WTC11 (cell line): ENCODE measurements around the gene MORF4L2. TPM values are rescaled to one million over a fixed set of nuclear protein-coding genes. Genes with fewer than 3 reads are reported as not detected.
"Not testable (repeated sequence)": the region's sequence is repeated elsewhere in the genome, so short reads cannot be mapped to it uniquely, and the experiment has no call there.

ENCODE experiments used
- ATAC-seq: fragments of 200-7000 bp; cut with Tn5 transposase; 2 replicates; pipeline ENCODE4 v1.10.0; 2021; ENCODE audit warnings: mild to moderate bottlenecking, moderate library complexity
- CTCF ChIA-PET: fragments of 300-600 bp; sonication (Branson Sonifier 250); formaldehyde crosslinking; loops from one replicate; lab custom pipeline; 2021; ENCODE audit warnings: antibody characterized with exemption; lab: Charles Lee
- POLR2A ChIA-PET: fragments of 350-600 bp; sonication (Branson Sonifier 250); formaldehyde crosslinking; loops from one replicate; lab custom pipeline; 2021; ENCODE audit warnings: antibody characterized with exemption; lab: Charles Lee
- DNase-seq: peaks from one replicate; pipeline ENCODE4 v3.0.0; 2021; ENCODE audit warnings: low spot score
- H3K27ac Mint-ChIP-seq: 2 replicates; pipeline ENCODE4 v1.8.0; 2021; ENCODE audit warnings: mixed read lengths
- H3K27me3 Mint-ChIP-seq: 2 replicates; pipeline ENCODE4 v1.8.0; 2021; ENCODE audit warnings: low read depth, mild to moderate bottlenecking, moderate library complexity, mixed read lengths
- H3K36me3 Mint-ChIP-seq: 2 replicates; pipeline ENCODE4 v1.8.0; 2021; ENCODE audit warnings: mixed read lengths
- H3K4me1 Mint-ChIP-seq: 2 replicates; pipeline ENCODE4 v1.8.0; 2022; ENCODE audit warnings: mixed read lengths
- H3K4me3 Mint-ChIP-seq: 2 replicates; pipeline ENCODE4 v1.8.0; 2021; ENCODE audit warnings: mild to moderate bottlenecking, moderate library complexity, mixed read lengths
- H3K9me3 Mint-ChIP-seq: 2 replicates; pipeline ENCODE4 v1.8.0; 2021; ENCODE audit warnings: mixed read lengths
- CBFB ChIP-seq: sonication (generic); formaldehyde crosslinking; IDR thresholded peaks from 2 replicates; pipeline ENCODE4 v1.8.1; 2022; ENCODE audit warnings: mild to moderate bottlenecking, low read depth, missing genetic modification reagents
- CREM ChIP-seq: sonication (generic); formaldehyde crosslinking; IDR thresholded peaks from 2 replicates; pipeline ENCODE4 v1.8.1; 2022; ENCODE audit warnings: mild to moderate bottlenecking, missing genetic modification reagents, moderate library complexity
- ESRRA ChIP-seq: sonication (generic); formaldehyde crosslinking; IDR thresholded peaks from 2 replicates; pipeline ENCODE4 v1.8.1; 2022; ENCODE audit warnings: mild to moderate bottlenecking, missing genetic modification reagents, borderline replicate concordance
- ETV6 ChIP-seq: sonication (generic); formaldehyde crosslinking; IDR thresholded peaks from 2 replicates; pipeline ENCODE4 v1.8.1; 2022; ENCODE audit warnings: mild to moderate bottlenecking, missing genetic modification reagents
- HMGA2 ChIP-seq: fragments of 250-450 bp; sonication (Bioruptor Pico); IDR thresholded peaks from 2 replicates; pipeline ENCODE4 v1.4.0; 2021; ENCODE audit warnings: mild to moderate bottlenecking, moderate library complexity
- IRF2 ChIP-seq: sonication (generic); formaldehyde crosslinking; IDR thresholded peaks from 2 replicates; pipeline ENCODE4 v1.8.0; 2022; ENCODE audit warnings: low read depth, missing genetic modification reagents, borderline replicate concordance
- JAZF1 ChIP-seq: fragments of 250-450 bp; sonication (Bioruptor Pico); IDR thresholded peaks from 2 replicates; pipeline ENCODE4 v1.9.0; 2021; ENCODE audit warnings: moderate library complexity, mild to moderate bottlenecking, inconsistent platforms
- JUN ChIP-seq: sonication (generic); formaldehyde crosslinking; IDR thresholded peaks from 2 replicates; pipeline ENCODE4 v1.8.0; 2023; ENCODE audit warnings: mild to moderate bottlenecking, missing genetic modification reagents
- MXD4 ChIP-seq: fragments of 250-450 bp; sonication (Bioruptor Pico); IDR thresholded peaks from 2 replicates; pipeline ENCODE4 v1.8.0; 2021; ENCODE audit warnings: mild to moderate bottlenecking, moderate library complexity, borderline replicate concordance
- TEAD1 ChIP-seq: sonication (generic); formaldehyde crosslinking; IDR thresholded peaks from 2 replicates; pipeline ENCODE4 v1.8.0; 2022; ENCODE audit warnings: mild to moderate bottlenecking, missing genetic modification reagents
- ZNF121 ChIP-seq: sonication (generic); formaldehyde crosslinking; IDR thresholded peaks from 2 replicates; pipeline ENCODE4 v1.8.0; 2023; ENCODE audit warnings: missing genetic modification reagents
- ZNF219 ChIP-seq: sonication (generic); formaldehyde crosslinking; IDR thresholded peaks from 2 replicates; pipeline ENCODE4 v1.8.0; 2023; ENCODE audit warnings: missing genetic modification reagents, mild to moderate bottlenecking, borderline replicate concordance
- ZNF263 ChIP-seq: sonication (generic); formaldehyde crosslinking; IDR thresholded peaks from 2 replicates; pipeline ENCODE4 v1.8.1; 2022; ENCODE audit warnings: low read depth, mild to moderate bottlenecking, moderate library complexity, missing genetic modification reagents
- ZNF423 ChIP-seq: fragments of 250-450 bp; sonication (Bioruptor Pico); IDR thresholded peaks from 2 replicates; pipeline ENCODE4 v2.1.2; 2022; ENCODE audit warnings: mild to moderate bottlenecking, moderate library complexity
- total RNA-seq: library from RNA; stranded (reverse); gene quantifications from 3 replicates; pipeline ENCODE4 v1.2.3, GENCODE V29; 2021
- TF ChIP-seq, protein P1 (sequence below): sonication (generic); formaldehyde crosslinking; IDR thresholded peaks from 2 replicates; pipeline ENCODE4 v1.8.1; 2023; ENCODE audit warnings: mild to moderate bottlenecking, missing genetic modification reagents, moderate library complexity
- TF ChIP-seq, protein P2 (sequence below): sonication (generic); formaldehyde crosslinking; IDR thresholded peaks from 2 replicates; pipeline ENCODE4 v1.8.0; 2023; ENCODE audit warnings: missing genetic modification reagents

Gene MORF4L2
- total RNA-seq, 1 experiment from 2014 or later: 355 TPM

DNA sequence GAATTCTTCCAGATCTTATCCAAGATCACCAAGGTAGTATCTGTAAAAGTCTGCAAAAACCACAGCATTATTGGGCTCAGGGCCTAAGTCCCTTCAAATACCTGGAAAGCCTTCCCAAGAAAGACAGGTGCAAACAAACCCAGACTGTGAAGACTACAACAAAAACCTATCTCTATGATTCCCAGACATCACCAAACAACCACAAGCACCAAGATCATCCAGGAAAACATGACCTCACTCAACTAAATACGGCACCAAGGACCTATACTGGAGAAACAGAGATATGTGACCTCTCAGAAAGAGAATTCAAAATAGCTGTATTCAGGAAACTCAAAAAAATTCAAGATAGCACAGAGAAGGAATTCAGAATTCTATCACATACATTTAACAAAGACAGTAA lies 42.4 kb downstream of the MORF4L2 start (continued):
- TF ChIP-seq, protein P1, sequence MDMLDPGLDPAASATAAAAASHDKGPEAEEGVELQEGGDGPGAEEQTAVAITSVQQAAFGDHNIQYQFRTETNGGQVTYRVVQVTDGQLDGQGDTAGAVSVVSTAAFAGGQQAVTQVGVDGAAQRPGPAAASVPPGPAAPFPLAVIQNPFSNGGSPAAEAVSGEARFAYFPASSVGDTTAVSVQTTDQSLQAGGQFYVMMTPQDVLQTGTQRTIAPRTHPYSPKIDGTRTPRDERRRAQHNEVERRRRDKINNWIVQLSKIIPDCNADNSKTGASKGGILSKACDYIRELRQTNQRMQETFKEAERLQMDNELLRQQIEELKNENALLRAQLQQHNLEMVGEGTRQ (CRISPR knock-in tag): no peak

DNA sequence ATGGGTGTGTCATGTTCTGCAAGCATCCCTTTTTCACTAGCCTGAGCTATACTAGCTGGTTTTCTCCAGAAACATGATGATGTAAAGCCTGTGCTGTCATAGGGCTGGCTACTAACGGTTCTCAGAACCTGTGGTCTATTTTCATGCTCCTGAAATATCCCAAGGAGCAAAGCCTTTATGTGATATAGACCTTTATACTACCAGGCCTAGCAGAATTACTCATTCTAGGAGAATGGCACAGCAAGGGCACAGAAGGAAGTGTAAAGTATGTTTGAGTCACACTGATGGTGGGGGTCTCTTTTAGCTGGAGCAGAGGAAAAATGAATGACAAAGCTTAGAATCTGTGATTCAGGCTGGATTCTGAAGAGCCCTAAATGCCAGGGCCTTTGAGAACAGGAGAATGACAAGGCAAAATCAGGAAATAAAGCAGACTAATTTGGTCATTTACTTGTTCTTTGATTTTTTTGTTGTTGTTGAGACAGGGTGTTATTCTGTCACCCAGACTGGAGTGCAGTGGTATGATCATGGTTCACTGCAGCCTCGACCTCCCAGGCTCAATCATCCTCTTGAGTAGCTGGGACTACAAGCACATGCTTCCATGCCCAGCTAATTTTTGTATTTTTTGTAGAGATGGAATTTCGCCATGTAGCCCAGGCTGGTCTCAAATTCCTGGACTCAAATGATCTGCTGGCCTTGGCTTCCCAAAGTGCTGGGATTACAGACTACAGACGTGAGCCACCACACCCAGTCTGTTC lies 45.9 kb downstream of the MORF4L2 start:
- Mint-ChIP-seq H3K9me3 (no peaks in the 10 kb centered on the region), H3K27ac (no peak overlapping the region), H3K4me3 (no peak overlapping the region), H3K4me1 (no peaks in the 10 kb centered on the region), H3K27me3 (peaks cover 9% of the 10 kb centered on the region), H3K36me3 (no peaks in the 10 kb centered on the region)
- CTCF ChIA-PET: interaction anchor here (1.3 kb wide), 1 partner anchor 11 kb away, joined by 4 read pairs; no protein-coding TSS in a partner anchor
- no peak for TF ChIP-seq MXD4 (CRISPR knock-in tag)
- TF ChIP-seq, protein P2, sequence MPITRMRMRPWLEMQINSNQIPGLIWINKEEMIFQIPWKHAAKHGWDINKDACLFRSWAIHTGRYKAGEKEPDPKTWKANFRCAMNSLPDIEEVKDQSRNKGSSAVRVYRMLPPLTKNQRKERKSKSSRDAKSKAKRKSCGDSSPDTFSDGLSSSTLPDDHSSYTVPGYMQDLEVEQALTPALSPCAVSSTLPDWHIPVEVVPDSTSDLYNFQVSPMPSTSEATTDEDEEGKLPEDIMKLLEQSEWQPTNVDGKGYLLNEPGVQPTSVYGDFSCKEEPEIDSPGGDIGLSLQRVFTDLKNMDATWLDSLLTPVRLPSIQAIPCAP (CRISPR knock-in tag): no peak
- no peak for TF ChIP-seq IRF2
- no peak for TF ChIP-seq ZNF121 (CRISPR knock-in tag)
- TF ChIP-seq HMGA2 (CRISPR knock-in tag): no peak
- no peak for ATAC-seq
- POLR2A ChIA-PET: interaction anchor here (0.6 kb wide), 1 partner anchor 631 kb away, joined by 4 read pairs; no protein-coding TSS in a partner anchor
- no peak for DNase-seq

DNA sequence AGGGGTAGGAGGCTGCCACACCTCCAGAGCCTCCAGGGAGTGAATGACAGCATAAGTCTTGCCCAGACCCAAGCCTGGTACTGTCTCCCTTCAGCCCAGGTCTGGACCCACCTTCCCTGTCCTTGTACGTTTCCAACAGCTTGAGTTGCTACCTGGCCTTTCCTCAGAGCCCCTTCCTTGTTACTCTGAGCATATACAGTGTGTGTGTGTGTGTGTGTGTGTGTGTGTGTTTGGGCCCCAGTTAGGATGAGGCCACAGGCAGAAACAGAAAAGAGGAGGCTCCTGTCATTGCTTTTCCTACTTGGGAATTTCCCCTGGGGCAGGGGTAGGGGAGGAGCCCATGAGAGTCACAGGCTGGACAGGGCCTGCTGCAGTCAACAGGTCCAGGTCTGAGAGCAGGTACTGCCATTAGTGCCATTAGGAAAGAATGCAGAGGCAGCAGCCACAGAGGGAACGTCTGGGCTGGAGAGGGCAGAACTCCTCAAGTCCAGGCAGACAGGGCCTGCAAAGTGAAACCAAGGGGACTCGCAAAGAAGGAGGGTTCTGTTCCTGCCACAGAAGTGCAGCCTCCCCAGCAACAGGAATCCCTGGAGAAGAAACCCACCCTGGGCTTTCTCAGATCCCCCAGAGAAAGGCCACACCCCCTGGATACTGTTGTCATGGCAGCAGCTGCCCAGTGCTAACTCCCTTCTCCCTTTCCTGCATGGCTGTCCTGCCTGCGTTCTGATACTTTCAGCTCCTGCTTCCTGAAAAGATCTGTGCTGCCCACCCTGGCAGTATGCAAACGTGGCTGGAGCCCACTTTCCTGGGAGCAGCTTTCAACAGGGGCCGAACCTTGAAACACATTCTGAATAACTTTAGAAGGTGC lies 47.8 kb downstream of the MORF4L2 start:
- DNase-seq: peak; percentile 59
- peak; percentile 90 for ATAC-seq
- not testable (repeated sequence) for H3K4me3 Mint-ChIP-seq, H3K27ac Mint-ChIP-seq, H3K36me3 Mint-ChIP-seq, H3K9me3 Mint-ChIP-seq, H3K27me3 Mint-ChIP-seq, H3K4me1 Mint-ChIP-seq
- ChIA-PET CTCF (interaction anchor here (2.5 kb wide), 1 partner anchor 9 kb away, joined by 23 read pairs; the partner anchor contains the start of gene TCEAL1), POLR2A (interaction anchor here (1.2 kb wide), 1 partner anchor 9 kb away, joined by 4 read pairs; no protein-coding TSS in a partner anchor)

DNA sequence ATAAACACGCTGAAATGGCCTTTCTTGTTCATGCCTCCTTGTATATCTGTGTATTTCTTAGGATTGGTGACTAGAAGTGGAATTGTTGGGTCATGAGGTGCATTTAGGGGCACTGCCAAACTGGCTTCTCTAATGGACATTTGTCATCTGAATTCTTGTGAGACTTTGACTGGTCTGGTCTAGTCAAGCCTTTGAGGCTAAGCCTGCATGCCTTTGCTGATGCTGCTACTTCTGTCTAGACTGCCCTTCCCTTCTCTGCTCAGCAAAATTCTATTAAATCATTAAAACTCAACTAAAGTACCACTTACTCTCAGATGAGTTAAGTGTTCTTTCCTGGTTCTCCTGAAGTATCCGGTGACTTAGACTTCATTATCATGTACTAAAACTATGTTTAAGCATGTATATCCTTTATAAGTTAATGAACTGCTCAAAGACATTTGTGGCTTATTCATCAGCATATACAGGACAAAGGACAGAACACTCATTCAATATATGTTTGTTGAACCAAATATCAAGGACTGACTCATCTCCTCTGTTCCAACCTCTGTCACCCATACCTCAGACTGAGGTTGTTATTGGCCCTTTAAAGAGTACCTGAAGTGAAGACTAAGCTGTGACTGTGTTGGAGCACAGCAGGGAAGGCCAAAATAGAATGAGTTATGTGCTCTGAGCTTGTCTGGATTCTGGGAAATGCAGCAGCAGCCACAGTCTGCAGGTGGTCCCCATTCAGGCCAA lies 48.7 kb downstream of the MORF4L2 start:
- ATAC-seq (no peak), DNase-seq (no peak)
- Mint-ChIP-seq H3K27ac (no peak overlapping the region), H3K36me3 (no peaks in the 10 kb centered on the region), H3K4me3 (no peak overlapping the region), H3K4me1 (no peaks in the 10 kb centered on the region), H3K9me3 (no peaks in the 10 kb centered on the region), H3K27me3 (no peaks in the 10 kb centered on the region)
- ChIA-PET POLR2A (no interaction called here), CTCF (interaction anchor here (2.5 kb wide), 1 partner anchor 8 kb away, joined by 23 read pairs; the partner anchor contains the start of gene TCEAL1)
- TF ChIP-seq CREM (no peak), CBFB (CRISPR knock-in tag) (no peak), ZNF423 (CRISPR knock-in tag) (no peak), ZNF219 (no peak), ETV6 (no peak), ZNF263 (CRISPR knock-in tag) (no peak), JAZF1 (no peak)

DNA sequence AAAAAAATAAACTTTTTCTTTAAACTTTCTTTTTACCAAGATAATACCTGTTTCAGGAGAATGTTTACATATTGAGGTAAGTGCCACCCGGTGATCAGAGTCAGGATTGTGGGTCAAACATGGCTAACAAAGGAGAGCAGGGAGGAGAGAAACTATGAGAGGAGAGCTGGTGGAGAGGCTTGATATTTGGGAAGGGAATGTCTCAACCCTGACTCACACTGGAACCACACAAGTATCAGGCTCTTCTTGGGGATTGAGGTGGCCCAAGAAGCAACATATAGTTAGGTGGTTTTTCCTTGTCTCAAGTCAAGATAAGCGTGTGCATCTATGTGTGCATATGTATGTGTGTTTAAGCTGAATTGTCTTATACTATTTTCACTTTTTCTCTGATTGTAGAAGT lies 51.1 kb downstream of the MORF4L2 start:
- no peaks in the 10 kb centered on the region for H3K4me1 Mint-ChIP-seq
- H3K27ac Mint-ChIP-seq: no peak overlapping the region
- no peak for ATAC-seq
- DNase-seq: no peak
- CTCF ChIA-PET: no interaction called here
- no peaks in the 10 kb centered on the region for H3K9me3 Mint-ChIP-seq
- H3K4me3 Mint-ChIP-seq: no peak overlapping the region
- H3K27me3 Mint-ChIP-seq: no peaks in the 10 kb centered on the region
- TF ChIP-seq TEAD1 (CRISPR knock-in tag) (no peak), JUN (CRISPR knock-in tag) (no peak), CBFB (CRISPR knock-in tag) (no peak), ESRRA (CRISPR knock-in tag) (no peak)
- TF ChIP-seq, all 79 proteins: peak for 0
- no peaks in the 10 kb centered on the region for H3K36me3 Mint-ChIP-seq
- POLR2A ChIA-PET: no interaction called here
